Measurements from ENCODE around the gene MAP2K6.

DNA sequence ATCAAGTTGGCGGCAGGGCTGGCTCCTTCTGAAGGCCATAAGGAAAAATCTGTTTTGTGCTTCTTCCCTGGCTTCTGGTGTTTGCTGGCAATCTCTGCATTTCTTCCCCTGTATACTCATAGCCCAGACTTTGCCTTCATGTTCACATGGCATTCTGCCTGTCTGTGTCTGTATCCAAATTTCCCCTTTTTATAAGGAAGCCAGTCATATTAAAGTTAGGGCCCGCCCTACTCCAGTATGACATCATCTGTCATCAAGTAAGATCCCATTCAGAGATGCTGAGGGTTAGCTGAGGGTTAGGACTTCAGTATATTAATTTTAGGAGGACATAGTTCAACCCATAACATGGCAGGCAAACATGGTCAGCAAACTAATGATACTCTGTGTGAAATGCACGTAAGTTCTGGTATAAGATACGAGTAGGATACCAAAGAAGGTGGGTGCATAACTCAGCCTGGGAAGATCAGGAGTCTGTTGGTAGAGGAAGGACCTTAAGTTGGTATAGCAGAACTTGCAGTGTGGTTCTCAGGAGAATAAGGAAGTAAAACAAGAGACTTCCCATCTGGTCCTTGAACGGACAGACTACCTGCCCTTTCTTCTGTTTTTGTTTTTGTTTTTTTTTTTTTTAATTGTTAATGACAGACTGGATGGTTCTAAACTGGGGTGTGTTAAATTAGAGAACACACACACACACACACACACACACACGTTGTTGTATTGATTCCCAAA is 13.9 kb downstream of the MAP2K6 start:
- TF ChIP-seq CTCF (IDR thresholded peaks at IDR 0.05) (no peak), POLR2A (IDR thresholded peaks at IDR 0.05) (no peak)

All from heart left ventricle (tissue), 13 donors.